NCI-H146 (cell line): ENCODE data around the gene AMOTL1.
"Not testable (repeated sequence)": the region's sequence is repeated elsewhere in the genome, so short reads cannot be mapped to it uniquely, and the experiment has no call there.

Source experiments
- DNase-seq: peaks from one replicate; lab custom pipeline; 2025; lab: John Stamatoyannopoulos, UW

Gene AMOTL1

DNA sequence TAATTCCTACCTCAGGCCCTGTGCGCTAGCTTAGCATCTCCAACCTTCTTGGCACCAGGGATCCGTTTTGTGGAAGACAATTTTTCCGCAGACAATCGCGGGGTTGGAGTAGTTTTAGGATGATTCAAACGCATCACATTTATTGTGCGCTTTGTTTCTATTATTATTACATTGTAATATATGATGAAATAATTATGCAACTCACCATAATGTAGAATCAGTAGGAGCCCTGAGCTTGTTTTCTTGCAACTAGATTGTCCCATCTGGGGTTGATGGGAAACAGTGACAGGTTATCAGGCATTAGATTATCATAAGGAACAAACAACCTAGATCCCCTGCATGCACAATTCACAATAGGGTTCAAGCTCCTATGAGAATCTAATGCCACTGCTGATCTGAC is 52.3 kb downstream of the AMOTL1 start:
- DNase-seq: no peak

DNA sequence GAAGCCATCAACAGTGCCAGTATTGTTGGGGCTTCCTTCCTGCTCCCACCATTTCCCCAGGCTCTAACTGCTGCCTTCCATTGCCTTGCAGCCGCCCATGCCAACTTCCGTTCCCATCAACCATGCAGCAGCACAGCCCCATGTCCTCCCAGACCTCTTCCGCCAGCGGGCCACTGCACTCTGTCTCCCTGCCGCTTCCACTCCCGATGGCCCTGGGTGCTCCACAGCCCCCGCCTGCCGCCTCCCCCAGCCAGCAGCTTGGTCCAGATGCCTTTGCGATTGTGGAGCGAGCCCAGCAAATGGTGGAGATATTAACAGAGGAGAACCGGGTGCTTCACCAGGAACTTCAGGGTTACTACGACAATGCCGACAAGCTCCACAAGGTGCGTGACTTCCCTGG is 53.3 kb downstream of the AMOTL1 start:
- no peak for DNase-seq

DNA sequence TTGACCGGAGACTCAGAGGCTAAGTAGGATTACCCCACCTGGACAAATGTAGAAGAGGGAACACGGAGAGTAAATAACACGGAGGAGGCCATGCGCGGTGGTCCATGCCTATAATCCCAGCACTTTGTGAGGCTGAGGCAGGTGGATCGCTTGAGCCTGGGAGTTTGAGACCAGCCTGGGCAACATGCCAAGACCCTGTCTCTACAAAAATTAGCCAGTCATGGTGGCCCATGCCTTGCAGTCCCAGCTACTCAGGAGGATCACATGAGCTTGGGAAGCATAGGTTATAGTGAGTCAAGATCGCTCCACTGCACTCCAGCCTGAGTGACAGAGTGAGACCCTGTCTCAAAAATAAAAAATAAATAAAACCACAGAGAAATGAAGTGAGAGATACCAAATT is 53.9 kb downstream of the AMOTL1 start:
- DNase-seq: no peak

DNA sequence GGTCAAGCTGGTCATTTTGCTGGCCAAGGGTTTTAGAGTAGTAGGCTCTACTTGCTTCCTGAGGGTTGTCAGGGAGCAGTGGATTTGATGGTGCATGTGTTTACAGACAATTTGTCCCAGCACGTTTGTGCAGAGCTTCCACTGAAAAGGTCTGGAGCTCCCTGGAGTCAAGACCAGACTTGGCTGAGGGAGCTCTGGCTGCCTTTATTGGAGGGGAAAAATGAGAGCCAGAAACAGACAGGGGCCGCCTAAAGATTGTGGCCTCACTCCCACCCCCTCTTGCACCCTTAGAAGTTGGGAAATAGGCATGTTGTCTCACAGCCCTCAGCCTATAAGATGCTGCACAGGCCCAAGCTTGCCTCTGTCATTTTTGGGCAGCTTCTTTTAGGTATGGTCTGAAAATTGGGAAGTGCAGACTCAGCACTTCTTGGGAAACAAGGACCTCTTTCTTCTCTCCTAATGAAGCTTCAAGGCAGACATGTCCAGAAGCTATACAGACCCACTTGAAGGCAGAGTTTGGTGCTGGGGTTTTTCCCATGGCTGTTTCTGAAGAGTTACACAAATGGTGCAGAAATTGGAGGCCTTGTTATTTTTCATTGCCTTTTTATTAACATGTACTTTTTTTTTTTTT is 55.1 kb downstream of the AMOTL1 start:
- DNase-seq: no peak

DNA sequence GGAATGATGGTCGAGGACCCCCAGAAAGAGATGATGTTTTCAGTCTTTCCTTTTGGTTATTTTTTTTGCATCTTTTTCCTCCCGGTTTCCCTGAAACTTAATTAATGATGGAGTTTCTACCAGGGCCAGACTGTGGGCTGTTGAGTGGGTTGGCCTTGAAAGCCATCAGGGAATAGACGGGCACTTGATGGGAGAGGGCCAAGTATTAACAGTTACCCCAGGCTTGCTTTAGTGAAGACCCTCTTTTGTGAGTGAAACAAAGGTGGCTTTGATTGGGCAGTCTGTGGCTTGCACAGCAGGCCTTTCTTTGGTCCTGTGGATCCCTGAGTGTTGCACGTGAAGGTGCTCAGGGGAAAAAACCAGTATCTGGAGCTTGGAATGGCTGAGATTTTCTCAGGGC is 56.9 kb downstream of the AMOTL1 start:
- DNase-seq: no peak

DNA sequence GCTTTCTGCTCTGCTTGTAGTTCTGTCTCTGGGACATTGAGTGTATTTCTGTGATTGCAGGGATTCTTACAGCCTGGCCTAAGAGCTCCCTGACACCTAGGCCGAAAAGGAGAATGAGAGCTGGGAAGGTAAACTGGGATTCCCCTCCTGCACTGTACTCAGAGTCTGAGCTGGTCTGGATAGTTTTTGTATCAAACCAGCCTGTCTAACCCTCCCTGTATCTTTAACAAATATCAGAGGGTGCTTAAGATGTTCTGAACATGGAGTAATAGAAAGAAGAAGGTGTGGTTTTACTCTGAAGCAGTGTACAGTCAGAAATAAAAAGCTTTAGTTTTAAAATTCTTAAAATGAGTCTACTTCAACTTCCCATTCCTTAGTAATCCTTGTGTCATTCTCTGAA is 57.3 kb downstream of the AMOTL1 start:
- no peak for DNase-seq

DNA sequence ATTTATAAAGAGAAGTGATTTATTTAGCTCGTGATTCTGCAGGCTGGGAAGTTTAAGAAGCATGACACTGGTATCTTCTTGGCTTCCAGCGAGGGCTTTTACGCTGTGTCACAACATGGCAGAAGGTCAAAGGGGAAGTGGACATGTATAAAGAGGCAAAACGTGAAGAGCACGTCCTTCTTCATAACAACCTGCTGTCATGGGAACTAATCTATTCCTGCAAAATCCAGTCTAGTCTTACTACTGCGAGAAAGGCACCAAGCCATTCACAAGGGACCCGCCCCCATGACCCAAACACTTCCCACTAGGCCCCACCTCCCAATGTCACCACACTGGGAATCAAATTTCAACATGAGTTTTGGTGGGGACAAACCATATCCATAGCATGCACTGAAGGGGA is 58.3 kb downstream of the AMOTL1 start:
- no peak for DNase-seq

DNA sequence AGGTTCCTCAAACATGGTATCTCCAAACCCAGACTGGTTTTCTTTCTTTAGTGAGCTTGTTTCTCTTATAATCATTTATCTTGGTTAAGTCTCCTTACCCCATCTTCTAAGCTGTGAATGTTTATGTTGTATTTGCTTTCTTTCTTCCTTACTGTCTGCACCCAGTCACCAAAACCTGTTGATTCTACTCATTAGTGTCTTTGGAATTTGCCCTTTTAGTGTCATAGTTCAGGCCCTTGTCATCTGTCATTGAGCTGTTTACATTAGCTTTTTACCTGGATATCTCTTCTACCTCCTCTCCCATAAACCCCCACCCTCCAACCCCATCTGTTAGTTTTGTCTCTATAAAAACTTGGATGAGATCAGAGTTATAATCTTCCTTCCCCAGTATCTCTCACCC is 59.9 kb downstream of the AMOTL1 start:
- no peak for DNase-seq

DNA sequence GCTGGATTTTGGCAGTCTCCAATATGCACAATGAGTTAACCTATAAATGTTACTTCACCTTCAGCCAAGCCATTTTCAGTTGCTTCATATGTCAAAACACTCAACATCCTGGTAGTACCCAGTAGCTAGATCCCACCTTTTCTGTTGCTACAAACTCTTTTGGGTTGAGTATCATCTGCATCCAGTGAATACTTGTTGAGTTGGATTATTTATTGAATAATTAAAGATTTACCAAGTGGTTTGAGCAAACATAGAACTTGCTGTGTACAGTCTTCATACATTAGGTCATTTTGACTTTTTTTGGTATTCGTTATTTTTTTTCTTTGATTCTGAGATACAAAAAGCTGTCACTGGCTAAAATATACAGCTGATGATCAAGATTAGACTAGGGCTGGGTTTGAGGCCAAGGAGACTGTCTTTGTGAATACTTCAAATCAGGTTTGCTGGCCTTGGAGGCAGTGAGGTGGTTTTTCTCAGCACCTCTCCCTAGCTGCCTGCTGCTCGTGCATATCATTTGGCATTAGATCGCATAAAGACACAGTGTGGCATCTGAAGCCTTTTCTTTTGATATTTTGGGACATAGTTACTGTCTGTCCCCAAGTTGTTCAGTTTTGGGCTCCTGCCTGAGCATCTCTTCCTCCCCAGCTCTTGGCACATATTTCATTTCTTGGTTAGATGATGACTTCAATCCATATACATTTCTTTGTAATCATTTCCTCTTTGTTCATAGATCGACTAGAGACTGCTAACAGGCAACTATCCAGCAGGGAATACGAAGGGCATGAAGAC is 62.8 kb downstream of the AMOTL1 start:
- no peak for DNase-seq

DNA sequence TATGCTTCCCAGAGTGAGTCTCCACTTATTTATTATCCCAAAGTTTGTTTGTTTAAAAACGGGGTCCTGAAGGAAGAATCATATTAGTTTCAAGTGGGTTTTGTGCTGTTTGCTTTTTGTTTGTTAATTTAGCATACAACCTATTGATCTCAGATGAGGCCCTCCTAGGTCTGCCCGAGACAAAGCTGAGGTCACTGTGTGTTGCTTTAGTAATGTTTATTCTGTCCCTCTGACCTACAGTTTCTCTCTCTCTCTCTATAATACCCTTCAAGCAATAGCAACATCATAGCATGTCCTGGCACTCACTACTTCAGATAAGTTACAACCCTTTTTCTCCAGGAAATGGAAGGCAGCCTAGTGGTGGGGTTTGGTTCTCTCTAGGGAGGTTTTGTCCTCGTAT is 63.4 kb downstream of the AMOTL1 start:
- DNase-seq: no peak

DNA sequence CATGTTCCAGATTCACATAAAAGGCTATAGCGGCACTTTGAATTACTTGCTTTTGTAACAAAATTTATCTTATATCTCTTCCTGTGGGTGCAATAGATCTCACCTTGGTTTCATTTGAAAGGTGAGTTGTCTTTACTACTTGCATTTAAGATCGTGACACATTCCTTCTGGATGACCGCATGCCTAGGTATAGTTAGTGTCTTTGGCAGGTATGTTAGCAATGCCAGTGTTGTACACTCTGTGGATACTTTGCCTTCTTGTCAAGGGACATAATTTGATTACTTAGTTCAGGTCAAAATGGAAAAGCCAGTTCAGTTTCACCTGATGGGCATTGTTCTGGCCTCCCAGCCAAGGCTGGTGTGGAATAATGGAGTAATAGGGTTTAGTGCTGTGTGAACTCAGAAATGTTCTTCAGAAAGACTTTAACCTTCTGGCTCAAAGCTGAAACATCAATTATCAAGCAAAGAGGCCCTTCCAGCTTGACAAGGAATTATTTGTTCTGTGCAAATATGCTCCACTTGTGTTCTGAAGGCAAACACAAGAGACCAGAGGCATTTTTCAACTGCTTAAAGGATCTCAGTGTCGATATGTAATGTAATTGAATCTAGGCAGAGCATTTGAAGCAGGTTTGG is 64.6 kb downstream of the AMOTL1 start:
- no peak for DNase-seq

DNA sequence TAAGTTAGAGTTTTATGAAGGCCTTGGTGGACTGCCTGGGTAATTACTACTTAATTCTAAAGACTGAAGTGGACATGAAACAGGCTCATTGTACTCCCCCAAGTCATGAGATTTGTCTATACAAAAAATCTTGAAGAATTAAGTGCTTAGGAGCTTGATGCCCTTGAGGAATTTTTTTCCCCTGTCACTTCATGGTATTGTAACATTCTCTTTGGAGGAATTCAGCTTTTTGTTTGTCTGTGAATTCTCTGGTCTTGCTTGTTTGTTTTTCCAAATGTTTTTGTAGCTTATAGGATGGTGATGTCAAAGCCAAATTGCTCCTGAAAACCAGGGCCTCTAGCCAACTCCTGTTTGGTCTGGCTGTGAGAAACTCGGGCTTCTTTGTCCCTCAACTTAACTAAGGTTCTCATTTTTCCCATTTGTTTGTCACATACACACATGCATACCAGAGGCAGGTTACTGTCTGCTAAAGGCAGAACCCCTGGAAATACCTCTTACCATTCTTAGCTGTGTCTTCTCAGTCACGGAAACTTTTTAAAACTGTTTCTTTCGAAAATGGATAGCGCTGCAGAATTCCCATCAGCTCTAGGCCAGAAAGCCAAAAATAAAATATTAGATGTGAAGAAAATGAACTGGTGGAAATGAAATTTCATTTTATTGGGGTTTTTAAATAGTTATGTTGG is 66.9 kb downstream of the AMOTL1 start:
- DNase-seq: no peak

DNA sequence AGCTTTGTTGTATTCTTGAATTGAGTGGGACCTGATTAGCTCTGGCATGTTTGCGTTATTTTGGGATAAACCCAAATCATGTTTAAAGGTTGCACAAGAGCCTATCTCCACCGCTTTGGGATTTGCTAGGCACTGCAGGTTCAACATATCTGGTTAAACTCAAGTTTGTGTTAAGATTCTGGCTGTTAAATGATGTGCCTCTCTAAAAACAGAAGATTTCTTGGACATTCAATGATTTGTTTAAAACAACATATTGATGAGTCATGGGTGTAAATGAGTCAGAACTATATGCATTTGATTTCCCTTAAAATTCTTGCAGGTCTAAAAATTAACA is 67.4 kb downstream of the AMOTL1 start:
- DNase-seq: no peak

DNA sequence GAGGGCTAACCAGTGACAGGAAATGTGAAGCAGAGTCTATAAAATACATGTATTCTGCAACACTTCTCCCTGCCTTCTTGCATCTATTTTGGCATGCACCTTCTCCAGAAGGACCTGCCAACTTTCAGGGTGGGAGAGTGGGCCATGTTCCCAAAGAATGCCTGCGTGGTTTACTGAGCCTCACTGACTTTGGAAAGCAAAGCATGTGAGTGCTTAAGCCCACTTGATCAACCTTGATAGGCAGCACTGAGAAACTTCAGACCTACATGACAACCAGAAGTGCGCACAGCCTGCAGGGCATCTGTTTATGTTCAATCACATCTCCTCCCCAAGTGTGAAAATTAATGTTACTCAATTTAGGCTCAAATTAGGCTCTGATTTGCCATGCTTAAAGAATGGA is 69.2 kb downstream of the AMOTL1 start:
- no peak for DNase-seq

DNA sequence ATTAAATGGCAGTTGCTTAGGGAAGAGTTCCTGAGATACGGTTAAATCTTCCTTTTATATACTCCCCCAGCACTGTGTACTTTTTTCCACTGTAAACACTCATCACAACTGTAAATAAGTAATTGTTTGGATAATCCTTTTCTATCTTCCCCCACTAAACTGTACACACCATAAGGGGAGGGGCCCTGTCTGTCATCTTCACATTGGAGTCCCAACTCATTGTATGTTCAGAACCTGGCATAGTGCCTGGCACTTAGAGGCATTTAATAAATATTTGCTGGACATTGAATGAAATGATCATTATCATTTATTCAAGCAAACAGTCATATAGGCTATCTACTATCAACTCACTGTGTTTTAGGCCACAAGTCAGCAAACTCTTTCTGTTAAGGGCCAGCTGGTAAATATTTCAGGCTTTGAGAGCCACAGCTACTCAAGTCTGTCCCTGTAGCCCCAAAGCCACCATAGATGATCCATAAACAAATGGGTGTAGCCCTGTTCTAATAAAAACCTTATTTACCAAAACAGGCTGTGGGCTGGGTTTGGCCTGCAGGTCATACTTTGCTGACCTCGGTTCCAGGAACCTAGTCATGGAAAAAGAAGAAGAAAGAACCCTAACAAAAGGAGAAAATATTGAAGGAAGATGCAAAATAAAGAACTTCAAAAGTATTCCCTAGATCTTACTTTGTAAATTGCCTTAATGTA is 70.0 kb downstream of the AMOTL1 start:
- no peak for DNase-seq

DNA sequence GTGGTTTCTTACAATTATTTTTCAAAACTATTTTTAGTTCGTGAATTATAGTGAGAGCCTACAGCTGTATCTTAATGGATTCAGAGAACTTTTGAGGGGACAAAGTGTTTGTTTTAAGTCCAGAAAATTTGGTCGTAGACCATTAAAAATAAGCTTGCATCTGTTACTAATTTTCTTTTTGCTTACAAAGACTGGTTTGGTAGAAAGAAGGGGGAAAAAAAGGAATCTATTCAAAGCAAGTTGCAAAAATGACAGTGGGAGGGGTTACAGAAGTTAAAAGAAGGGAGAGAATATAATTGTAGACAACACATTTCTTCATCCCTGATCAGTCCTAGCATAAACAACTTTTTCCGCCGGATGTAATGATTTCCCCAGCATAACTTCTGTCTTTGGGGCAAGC is 72.1 kb downstream of the AMOTL1 start:
- DNase-seq: no peak

DNA sequence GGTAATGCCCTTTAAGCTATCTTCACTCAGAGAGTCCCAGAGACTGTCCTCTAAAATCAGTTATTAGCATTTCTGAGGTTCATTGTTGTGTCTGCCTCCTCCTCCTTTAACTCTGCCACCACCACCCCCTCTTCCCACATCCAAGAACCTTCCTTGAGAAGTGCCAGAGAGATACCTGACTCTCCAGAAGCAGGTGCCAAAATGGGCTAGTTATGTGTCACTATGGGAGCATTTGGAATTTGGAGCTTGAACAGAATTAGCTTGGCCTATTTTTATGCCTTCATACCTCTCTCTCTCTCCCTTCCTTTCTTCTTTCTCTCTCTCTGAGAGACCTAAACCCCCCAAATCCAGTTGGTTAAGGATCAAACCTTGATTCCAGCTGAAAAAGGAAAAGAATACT is 75.9 kb downstream of the AMOTL1 start:
- no peak for DNase-seq

DNA sequence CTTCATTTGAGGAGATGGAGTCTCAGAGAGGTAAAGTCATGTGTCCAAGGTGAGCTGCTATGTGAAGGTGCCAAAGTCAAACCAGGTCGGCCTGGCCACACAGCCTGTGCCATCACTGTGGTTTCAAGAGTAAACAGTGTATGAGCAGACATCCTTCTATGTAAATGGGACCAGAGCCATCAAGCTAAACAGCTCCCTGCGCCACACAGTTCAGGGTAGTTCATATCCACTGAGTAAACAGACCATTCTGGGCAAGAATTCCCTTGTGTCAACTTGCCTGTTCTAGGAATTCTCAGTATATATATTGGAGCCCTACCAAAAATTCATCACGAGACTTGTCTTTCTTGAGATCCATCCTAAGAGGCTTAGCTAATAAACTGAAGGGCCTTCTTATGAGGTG is 77.5 kb downstream of the AMOTL1 start:
- no peak for DNase-seq

DNA sequence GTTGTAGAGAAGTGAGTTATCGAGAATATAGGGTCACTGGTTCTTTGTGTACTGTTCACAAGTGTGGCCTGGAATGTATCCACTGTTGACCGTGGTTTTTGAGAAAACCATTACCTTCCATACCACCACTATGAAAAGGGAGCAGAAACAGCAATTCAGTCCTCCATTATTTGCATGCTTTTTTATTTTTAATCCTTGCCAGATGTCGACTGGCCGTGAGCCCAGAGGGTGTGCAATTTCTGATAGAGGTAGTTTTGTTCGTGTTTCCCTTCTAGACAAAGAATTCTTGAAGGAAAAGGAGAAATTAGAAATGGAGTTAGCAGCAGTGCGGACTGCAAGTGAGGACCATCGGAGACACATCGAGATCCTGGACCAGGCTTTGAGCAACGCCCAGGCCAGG is 81.7 kb downstream of the AMOTL1 start:
- no peak for DNase-seq

DNA sequence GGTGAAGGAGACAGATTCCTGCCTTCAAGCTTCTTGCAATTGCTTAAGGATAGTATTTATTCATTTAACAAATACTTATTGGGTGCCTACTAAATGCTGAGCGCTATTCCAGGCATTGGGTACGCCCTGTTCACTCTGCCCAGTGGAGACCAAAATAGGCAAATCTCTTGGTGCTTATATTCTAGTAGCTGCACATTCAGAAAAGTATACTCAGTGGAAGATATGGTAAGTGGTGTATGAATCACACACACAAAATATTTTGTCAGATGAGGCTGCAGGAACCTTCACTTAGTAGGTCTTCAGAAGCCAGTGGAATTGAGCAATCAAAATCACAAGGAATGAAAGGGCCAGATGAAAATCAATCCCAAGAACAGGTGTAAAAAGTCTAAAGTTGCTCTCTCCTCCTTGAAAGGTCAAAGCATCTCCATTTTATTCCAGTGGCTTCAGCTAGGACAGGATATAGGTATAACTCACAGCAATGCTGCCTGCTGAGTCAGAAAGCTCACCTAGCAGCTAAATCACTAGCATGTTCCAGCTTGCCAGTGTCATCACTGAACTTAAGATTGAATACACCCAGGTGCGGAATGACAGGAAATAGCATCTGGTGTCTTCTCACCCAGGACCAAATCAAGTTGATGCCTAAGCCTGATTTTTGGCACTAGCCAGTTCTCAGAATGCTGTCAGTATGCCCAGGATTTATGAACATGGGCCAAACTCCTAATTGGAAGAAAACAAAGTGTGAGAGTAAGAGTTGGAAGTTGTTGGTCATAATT is 83.9 kb downstream of the AMOTL1 start:
- no peak for DNase-seq

DNA sequence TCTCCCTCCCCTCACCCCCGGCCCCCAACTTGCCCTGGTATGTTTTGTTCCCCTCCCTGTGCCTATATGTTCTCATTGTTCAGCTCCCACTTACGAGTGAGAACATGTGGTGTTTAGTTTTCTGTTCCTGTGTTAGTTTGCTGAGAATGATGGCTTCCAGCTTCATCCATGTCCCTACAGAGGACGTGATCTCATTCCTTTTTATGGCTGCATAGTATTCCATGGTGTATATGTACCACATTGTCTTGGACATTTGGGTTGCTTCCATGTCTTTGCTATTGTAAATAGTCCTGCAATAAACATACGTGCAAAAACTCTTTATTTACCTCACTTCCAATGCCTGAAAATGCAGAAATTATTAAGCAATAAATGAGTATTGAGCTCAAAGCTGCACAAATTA is 85.1 kb downstream of the AMOTL1 start:
- not testable (repeated sequence) for DNase-seq

DNA sequence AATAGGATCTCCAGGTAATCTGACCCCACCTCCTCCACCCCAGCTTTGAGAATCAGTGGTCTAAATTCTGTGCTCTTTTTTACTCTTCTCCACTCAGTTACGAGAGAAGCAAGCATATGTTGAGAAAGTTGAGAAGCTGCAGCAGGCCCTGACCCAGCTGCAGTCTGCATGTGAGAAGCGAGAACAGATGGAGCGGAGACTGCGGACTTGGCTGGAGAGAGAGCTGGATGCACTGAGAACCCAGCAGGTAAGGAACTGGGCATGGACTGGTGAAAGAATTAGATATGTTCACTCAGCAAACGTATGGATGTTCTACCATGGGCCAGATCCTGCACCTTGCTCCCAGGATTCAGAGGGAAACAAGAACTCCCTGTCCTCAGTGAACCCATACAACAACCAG is 85.7 kb downstream of the AMOTL1 start:
- DNase-seq: no peak
